Limb (tissue), 2 donors: ENCODE measurements around the gene C3.

Experiments
- DNase-seq, 2 donors: peaks; one replicate each; pipeline ENCODE4 v3.0.0-alpha.2; 2016; ENCODE audit errors: extremely low spot score in 2 of 2

The C3 gene

GRCh38 chr19:6745965-6746364, 25.5 kb upstream of the C3 start:
- DNase-seq = no peak

GRCh38 chr19:6744381-6745301, 24.2 kb upstream of the C3 start:
- DNase-seq = peak; percentile 65 to 80

- DNase-seq = no peak
Measured at GRCh38 chr19:6743714-6744380, 23.4 kb upstream of the C3 start.

GRCh38 chr19:6743066-6743465, 22.6 kb upstream of the C3 start:
- DNase-seq = no peak

GRCh38 chr19:6740589-6741343, 20.3 kb upstream of the C3 start:
- DNase-seq = peak; percentile 57 to 74

DNA sequence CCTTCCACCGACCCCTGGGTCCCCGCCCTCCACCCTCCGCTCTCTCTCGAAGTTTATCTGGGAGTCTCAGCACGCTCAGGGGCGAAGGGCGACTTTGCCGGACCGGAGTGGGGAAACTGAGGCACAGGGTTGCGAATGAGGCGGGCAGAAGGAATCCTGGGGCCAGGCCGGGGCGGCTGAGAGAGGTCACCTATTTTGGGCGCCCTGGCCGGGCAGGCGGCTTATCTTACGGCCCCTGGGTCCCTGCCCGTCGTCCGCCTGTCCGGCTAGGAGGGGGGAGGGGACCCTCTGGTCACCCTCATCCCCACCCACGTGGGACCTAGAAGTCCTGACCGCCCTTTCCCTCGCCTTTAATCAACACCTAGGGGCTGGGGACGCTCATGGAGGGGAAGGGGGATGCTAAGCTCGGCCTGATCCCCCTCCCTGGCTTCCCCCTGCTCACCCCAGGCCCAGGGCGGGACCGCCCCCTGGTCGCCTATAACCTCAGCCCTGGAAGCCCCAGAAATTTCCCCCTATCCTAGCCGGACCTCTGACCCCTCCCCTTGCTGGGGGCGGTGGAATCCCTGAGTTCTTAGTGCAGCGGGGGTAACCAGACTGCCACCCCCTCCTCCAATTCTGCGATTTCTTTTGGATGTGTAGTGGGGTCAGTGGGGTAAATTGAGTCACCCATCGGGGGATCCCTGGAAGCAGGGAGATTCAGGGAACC, 19.6 kb upstream of the C3 start:
- peak in 1 of 2 donors; percentile 57 for DNase-seq

DNA sequence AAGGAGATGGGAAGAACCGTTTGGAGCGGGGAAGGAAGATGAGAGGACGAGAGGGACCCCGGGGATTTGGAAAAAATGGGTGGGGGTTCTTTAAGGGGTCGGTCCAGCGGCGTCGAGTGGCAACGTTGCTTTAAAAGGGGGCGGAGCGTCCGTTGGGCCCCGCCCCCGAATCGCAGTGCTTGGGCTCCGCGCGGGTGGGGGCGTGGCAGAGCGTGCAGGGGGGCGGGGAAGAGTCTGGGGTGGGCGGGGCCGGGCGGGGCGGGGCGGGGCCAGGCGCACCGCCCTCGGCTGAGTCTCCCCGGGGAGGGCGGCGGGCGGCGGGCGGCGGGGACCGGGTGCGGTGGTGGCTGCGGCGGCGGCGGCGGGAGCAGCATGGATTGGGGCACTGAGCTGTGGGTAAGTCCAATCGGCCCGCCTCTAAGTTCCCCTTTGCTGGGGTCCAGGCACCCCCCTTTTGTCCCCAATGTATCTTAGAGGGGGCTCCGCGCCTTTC, 19.0 kb upstream of the C3 start, which contains the start of gene TRIP10:
Gene TRIP10 (plus strand): TSS at position 291 of the 493 bp plus-strand sequence. CDS start 82 bp downstream, at position 373.
- DNase-seq = peak; percentile 92 to 93

DNA sequence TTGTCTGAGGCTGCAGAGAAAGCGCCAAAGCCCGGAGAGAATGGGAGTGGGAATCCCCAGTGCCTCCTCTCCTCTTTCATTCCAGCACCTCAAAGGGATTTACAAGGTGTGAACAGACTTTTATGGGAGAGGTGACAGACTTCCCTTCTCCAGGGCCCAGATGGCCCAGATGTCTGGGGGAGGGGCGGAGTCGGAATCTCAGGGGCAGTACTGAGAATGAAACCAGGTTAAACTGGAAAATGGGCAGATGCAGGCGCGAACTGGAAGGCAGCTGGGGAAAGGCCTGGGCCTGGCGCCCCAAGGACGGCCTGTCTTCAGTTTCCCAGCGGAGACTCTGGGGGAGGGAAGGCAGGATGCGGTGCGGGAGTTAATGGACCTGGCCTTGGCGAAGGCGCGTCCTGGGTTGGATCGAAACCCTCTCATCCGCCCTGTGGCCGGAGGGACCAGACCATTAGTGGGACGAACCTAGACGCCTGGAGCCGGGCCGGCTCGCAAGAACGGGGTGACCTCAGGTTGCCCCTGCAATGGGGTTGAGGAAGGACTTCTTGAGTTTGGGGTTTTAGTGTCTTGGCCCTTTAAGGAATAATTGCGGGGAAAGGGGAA, 18.4 kb upstream of the C3 start:
- peak in 1 of 2 donors; percentile 72 for DNase-seq

DNA sequence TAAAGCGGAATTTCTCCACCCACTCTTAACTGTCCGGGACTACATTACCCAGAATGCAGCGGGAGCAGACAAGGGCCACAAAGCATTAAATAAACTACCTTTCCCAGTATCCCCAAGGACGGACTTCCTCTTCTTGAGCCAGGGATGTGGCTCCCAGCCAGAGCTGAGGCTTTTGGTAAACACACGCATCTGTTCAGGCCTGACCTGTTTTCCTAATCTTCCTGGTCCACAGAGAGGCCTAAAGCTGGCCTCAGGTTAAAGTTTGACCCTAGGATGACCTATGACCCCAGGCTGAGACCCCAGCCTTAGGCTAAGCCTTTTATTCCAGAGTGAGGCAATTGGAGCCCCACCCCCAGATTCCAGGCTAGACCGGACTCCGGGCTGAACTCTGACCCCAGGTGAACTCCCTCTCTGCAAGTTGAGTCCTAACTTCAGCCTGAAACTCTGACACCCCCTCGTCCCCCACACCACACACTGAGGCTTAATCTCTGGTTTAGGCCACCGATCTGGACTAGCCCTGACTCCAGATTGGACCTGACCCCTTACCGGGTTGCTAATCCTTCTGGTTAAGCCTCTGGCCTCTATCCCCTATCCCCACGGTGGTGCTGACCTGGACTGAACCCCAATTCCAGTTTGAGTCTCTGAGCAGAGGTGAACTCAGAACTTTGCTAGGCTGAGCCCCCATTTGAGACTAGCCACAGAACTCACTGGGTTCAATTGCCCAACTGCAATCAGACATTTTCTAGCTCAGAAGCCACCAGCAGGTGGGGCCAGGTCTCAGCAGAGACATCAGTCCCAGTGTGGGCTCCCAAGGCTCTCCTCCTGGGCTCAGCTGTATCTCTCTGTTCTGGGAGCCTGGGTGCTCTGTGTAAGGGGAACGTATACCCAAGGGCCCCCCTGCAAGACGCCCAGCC, 17.7 kb upstream of the C3 start:
- peak in 1 of 2 donors; percentile 66 for DNase-seq

- peak; percentile 99 to 100 for DNase-seq
Measured at GRCh38 chr19:6737284-6737872, 16.9 kb upstream of the C3 start, which contains the start of gene GPR108. GPR108 (minus strand) TSS chr19:6737580; CDS start chr19:6737576, 4 bp downstream.

- no peak for DNase-seq
Measured at GRCh38 chr19:6736917-6737283, 16.4 kb upstream of the C3 start.

DNA sequence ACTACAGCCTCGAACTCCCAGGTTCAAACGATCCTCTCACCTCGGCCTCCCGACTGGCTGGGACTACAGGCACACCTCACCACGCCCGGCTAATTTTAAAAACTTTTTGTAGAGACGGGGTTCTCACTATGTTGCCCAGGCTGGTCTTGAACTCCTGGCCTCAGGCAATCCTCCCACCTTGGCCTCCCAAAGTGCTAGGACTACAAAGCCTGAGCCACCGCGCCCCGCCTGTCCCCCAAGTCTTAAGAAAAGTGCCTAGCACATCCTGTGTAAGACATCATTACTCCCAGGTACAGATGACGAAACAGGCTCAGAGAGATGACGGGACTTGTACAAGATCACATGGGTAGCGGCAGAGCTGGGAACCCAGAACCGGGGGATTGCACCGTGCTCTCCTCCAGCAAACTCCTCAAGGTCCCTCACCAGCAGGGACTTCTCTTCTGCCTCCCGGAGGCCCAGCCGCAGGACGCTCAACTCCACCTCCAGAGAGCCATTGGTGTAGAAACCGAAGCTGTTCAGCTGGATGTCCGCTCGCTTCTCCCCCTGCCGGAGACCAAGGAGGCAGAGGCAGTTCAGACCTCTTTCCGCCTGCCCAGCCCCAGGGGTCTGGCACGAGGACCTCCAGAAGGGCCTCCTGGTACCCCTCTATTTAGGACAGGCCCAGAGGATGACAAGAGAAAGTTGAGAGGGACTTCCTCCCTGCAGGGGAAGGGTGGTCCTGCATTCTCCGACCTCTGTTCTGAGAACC, 15.9 kb upstream of the C3 start:
- DNase-seq = peak; percentile 71 to 79

DNA sequence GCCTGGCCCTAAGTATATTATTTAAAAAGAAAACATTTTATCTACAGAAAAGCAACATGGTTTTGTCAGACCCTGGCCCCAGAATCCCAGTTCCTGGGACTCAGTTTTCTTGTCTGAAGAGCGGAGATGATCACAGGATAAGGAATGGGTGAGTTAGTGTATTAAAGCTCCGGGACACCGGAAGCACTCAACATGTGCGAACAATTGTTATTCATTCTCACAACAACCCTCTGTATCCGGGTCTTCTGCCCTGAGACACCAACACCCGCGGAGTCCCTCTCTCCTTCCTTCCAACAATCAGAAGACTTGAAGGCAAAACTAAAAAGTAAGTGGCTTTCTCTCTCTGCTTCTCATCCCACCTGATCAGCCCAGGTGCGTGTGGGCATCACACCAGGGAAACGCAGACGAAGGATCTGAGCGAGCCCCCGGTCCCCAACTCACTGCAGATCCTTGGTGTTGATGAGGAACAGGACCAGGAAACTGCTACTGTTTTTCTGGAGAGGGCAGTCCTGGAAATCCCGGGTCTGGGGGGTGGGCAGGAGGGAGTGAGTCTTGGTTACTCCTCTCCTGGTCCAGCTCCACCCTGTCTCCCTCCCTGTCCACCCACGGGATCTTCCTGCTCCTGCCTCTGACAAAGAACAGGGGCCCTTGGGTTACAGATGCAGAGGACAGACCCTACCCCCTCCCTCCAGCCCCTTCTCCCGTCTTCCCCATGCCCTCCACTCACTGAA, 14.9 kb upstream of the C3 start:
- no peak for DNase-seq

DNA sequence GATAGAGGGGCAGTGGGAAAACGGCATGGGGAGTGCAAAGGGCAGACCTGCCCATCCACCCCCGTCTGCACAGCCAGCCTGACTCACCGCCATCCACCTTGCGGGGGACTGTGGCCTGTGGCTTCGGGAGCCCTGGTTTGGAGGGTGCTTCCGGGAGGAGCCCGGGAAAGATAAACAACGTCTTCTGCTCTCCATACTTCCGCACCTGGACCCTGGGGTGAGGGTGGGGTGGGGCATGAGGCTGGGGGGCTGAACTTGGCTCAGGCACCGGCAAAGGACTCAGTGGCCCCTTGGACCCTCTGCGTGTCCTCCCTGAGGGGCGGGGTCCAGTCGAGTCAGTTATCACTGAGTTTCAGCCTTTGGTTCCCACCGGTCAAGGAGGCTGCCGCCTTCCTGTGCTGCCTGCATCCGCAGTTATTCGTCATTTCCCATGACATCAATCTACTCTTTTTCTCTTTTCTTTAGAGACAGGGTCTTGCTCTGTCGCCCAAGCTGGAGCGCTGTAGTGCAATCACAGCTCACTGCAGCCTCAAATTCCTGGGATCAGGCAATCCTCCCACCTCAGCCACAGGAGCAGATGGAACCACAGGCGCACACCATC, 13.7 kb upstream of the C3 start:
- peak in 1 of 2 donors; percentile 29 for DNase-seq

DNA sequence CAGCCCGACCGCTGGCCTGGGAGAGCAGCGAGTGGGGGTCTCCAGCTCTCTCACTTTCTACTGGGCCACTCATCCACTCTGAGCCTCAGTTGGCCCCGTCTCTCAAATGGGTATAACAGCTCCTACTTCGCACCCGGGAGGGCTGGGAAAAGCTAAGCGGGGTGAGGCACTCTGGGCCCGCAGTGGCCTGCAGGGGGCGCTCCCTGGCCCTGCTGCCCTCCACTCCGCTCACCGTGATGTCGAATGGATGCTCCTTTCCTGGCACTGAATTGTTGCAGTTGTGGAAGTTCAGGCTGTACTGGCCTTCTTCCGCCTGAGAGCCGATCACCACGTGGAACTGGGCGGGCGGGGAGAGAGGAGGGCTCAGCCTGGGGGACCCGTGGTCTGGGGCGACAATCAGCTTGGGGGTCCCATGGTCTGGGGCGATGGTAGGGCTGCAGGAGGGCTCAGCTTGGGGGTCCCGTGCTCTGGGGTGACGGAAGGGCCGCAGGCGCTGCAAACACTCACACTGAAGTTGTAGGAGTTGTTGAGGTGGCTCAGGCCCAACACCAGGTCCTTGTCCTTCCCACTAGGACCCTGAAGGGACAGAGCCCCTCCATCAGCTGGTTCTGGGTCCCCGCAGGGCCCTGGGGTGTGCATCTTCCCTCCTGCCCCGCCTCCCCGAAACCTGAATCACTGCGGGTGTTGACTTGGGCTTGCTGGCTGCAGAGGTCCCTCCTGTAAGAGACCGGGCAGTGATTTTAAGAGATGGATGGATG, 13.1 kb upstream of the C3 start:
- DNase-seq = peak in 1 of 2 donors; percentile 22

- DNase-seq = peak in 1 of 2 donors; percentile 16
Measured at GRCh38 chr19:6732803-6733337, 12.4 kb upstream of the C3 start.
